Smooth muscle cell of the brain vasculature (primary cell): Measurements from ENCODE around the gene SDC4.

Experiments used
- DNase-seq: peaks from one replicate; pipeline ENCODE4 v3.0.0-alpha.2; 2012; ENCODE audit warnings: low read depth, low spot score

Gene SDC4

GRCh38 chr20:45343532-45344167 lies 4.6 kb downstream of the SDC4 start:
- no peak for DNase-seq

- no peak for DNase-seq
These were observed 5.2 kb downstream of the SDC4 start for GRCh38 chr20:45342855-45343531.

- DNase-seq = no peak
These were observed 6.0 kb downstream of the SDC4 start for GRCh38 chr20:45341939-45342854.

GRCh38 chr20:45341579-45341938 lies 6.7 kb downstream of the SDC4 start:
- DNase-seq = no peak

- no peak for DNase-seq
These were observed 7.3 kb downstream of the SDC4 start for GRCh38 chr20:45340951-45341350.

GRCh38 chr20:45340236-45340847 lies 7.9 kb downstream of the SDC4 start:
- no peak for DNase-seq

GRCh38 chr20:45339799-45340198 lies 8.4 kb downstream of the SDC4 start:
- no peak for DNase-seq

GRCh38 chr20:45339084-45339483 lies 9.1 kb downstream of the SDC4 start:
- DNase-seq = no peak

- DNase-seq = no peak
These were observed 9.8 kb downstream of the SDC4 start for GRCh38 chr20:45338121-45339030.

GRCh38 chr20:45337367-45338120 lies 10.7 kb downstream of the SDC4 start:
- DNase-seq = no peak

GRCh38 chr20:45336530-45337366 lies 11.5 kb downstream of the SDC4 start:
- DNase-seq = no peak

GRCh38 chr20:45330476-45330875 lies 17.7 kb downstream of the SDC4 start:
- DNase-seq = no peak

- no peak for DNase-seq
These were observed 18.5 kb downstream of the SDC4 start for GRCh38 chr20:45329497-45330319.

- DNase-seq = no peak
These were observed 19.8 kb downstream of the SDC4 start for GRCh38 chr20:45328451-45328850.

- DNase-seq = no peak
These were observed 22.9 kb downstream of the SDC4 start for GRCh38 chr20:45325371-45325770.

GRCh38 chr20:45323731-45324130 lies 24.5 kb downstream of the SDC4 start:
- no peak for DNase-seq

GRCh38 chr20:45322952-45323383 lies 25.3 kb downstream of the SDC4 start:
- no peak for DNase-seq

- DNase-seq = no peak
These were observed 27.2 kb downstream of the SDC4 start for GRCh38 chr20:45320948-45321595.
